ENCODE results near the gene ITK.

Gene ITK

DNA sequence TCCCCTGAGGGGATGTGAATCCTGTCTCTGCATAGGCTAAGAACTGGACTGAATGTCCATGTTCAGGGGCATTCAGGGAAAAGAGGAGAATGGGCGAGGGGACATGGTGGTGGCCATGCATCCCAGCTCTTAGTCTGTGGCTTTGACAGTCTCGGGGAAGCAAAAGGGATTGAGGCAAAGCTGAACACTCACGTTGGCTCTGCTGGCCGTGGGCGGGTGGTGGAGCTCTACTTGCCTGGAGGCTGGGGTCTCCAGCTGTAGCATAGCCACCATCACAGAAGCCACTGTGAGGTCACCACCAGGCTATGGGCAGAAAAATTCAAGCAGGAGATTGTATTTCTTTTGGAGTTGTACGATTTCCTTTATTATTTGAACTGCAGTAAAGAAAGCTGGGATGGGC is 18.6 kb upstream of the ITK start:
- DNase-seq (ENCODE audit: low read depth) = no peak
- TF ChIP-seq, protein P1, sequence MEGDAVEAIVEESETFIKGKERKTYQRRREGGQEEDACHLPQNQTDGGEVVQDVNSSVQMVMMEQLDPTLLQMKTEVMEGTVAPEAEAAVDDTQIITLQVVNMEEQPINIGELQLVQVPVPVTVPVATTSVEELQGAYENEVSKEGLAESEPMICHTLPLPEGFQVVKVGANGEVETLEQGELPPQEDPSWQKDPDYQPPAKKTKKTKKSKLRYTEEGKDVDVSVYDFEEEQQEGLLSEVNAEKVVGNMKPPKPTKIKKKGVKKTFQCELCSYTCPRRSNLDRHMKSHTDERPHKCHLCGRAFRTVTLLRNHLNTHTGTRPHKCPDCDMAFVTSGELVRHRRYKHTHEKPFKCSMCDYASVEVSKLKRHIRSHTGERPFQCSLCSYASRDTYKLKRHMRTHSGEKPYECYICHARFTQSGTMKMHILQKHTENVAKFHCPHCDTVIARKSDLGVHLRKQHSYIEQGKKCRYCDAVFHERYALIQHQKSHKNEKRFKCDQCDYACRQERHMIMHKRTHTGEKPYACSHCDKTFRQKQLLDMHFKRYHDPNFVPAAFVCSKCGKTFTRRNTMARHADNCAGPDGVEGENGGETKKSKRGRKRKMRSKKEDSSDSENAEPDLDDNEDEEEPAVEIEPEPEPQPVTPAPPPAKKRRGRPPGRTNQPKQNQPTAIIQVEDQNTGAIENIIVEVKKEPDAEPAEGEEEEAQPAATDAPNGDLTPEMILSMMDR (conservative IDR thresholded peaks at IDR 0.05; ENCODE audit: low read depth, low read length) = no peak
- H3K4me3 ChIP-seq (ENCODE audit: low read length) = no peak overlapping the region

DNA sequence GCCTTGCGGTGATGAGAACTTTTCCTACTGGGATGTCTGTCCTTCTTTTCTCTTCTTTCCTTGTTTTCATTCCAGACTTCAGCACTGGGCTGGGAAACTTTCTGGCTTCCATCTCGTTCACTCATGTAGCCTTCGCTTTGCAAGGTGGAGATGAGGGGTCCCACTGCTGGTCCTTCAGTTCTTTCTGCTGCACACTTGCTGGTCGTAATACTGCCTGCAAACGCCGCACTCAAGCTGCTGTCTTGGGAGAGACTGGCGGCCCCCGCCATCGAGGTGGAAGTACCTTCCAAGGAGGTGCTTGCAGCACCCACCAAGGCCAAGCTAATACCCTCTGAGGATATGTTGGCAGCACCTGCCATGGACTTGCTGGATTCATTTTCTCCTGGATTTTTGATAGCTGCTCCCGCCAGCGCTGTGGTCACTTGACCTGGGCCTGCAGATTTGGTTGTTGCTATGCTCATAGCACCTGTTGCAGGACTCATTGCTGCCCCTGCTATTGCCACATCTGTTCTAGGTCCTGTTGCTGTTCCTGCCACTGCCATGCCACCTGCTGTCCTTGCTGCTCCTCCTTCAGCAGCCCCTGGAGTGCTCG is 17.6 kb upstream of the ITK start:
- TF ChIP-seq, protein P1 (conservative IDR thresholded peaks at IDR 0.05; ENCODE audit: low read depth, low read length) = no peak
- no peak for DNase-seq (ENCODE audit: low read depth)
- H3K4me3 ChIP-seq (ENCODE audit: low read length) = no peak overlapping the region

DNA sequence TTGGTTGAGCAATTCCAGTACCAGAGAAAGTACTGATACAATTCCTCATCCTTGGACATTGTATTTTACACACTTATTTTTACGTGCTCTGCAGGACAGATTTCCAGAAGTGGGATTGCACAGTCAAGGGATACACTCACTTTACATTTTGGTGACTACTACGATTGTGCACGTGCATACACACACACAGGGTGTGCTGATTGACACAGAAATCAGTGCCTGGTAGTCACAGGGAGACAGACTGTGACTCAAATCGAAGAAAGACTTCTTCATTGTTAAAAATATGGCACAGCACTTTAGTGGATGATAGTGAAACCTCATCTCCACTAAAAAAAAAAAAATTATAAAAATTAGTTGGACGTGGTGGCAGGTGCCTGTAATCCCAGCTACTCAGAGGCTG is 16.1 kb upstream of the ITK start:
- DNase-seq (ENCODE audit: low read depth) = no peak
- no peak overlapping the region for H3K4me3 ChIP-seq (ENCODE audit: low read length)
- TF ChIP-seq, protein P1 (conservative IDR thresholded peaks at IDR 0.05; ENCODE audit: low read depth, low read length) = no peak

DNA sequence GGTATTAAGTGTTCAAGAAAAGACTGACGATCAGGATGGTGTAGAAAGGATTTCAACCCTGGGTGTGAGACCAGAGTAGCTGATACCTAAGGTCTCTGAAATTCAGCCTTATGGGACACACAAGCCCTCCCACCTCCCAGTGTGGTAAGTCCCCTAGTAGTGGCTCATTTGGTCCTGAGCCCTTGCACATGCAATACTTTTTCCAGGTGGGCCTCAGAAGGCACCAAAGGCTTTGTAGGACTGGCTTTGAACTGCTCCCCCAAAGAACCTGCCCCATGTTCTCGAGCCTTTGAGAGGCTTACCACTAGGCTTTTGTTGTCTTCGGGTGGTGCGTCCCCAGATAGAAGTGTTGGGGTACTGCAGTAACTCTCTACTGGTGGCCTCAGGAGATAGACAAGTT is 15.4 kb upstream of the ITK start:
- no peak overlapping the region for H3K4me3 ChIP-seq (ENCODE audit: low read length)
- TF ChIP-seq, protein P1 (conservative IDR thresholded peaks at IDR 0.05; ENCODE audit: low read depth, low read length) = no peak
- DNase-seq (ENCODE audit: low read depth) = no peak

DNA sequence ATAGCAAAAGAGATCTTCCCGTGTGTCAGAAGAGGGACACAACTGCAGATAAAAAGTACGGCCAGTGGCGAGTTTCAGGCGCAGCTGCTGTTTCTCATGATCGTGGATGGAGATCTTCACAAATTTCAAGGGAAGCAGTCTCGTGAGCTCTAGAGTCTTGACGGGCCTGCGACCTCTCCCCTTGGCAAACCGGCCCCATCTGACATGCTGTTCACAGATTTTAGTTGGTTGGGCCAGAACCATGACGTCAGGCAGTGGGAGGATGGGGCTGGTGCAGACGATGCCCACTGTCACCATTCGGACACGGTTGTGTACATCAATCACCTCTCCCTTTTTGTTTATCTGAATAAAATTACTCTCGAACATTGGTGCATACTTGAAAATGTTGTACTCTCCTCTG is 15.0 kb upstream of the ITK start:
- DNase-seq (ENCODE audit: low read depth) = no peak
- no peak overlapping the region for H3K4me3 ChIP-seq (ENCODE audit: low read length)
- TF ChIP-seq, protein P1 (conservative IDR thresholded peaks at IDR 0.05; ENCODE audit: low read depth, low read length) = no peak

DNA sequence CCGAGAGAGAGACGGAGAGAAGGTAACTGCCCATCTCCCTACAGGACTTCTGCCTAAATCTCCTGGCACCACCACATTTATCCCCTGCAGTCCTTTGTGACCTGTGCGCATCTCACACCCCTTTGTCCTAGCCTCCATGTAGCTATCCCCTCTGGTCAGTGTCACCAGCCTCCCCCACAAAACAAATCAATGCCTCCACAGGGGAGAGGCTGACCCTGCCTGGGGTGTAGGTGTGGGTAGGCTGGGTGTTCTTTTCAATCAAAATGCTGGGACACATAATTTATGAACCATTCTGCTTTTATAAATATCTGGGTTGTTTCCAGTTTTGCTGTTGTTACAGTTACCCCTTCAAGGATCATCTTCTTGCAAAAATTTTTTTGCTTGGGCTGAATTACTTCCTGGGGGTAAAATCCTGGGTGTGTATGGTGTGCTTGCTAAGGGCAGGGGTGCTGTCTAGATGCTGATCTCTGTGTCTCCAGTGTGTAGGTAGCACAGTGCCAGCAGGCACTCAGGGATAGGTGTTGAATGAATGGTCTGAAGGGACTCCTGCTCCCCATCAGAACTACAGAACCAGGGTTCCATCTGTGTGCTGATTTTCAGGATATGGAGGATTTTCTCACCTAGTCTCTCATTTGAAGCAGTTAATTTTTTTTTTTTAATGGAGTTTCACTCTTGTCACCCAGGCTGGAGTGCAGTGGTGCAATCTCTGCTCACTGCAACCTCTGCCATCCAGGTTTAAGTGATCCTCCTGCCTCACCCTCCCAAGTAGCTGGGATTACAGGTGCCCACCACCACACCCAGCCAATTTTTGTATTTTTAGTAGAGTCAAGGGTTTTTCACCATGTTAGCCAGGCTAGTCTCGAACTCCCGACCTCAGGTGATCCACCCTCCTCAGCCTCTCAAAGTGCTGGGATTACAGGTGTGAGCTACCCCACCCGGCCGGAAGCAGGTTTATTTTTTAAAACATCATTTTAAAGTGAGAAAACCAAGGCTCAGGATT is 14.1 kb upstream of the ITK start, which contains the start of gene GARIN3:
Gene GARIN3, minus strand, starts transcription at position 51 of the 1,000 bp plus-strand sequence. CDS start 96 bp downstream, outside the sequence.
- TF ChIP-seq, protein P1 (conservative IDR thresholded peaks at IDR 0.05; ENCODE audit: low read depth, low read length) = no peak
- no peak within 1 kb of the TSS for H3K4me3 ChIP-seq (ENCODE audit: low read length)
- DNase-seq (ENCODE audit: low read depth) = no peak
